ENCODE data around the gene MLX.

DNA sequence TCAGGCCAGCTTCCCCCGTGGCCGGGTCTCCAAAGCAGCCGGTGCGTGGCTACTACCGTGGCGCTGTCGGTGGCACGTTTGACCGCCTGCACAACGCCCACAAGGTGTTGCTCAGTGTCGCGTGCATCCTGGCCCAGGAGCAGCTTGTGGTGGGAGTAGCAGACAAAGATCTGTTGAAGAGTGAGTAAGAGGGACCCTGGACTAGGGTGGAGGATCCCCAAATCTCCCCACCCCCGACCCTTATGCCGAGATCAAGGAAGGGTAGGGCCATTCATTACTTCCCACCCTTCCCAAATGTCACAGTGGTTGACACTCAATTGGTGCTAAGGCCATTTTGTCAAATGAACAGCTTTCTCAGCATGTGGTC lies 3.8 kb upstream of the MLX start:
- TF ChIP-seq, protein P1, sequence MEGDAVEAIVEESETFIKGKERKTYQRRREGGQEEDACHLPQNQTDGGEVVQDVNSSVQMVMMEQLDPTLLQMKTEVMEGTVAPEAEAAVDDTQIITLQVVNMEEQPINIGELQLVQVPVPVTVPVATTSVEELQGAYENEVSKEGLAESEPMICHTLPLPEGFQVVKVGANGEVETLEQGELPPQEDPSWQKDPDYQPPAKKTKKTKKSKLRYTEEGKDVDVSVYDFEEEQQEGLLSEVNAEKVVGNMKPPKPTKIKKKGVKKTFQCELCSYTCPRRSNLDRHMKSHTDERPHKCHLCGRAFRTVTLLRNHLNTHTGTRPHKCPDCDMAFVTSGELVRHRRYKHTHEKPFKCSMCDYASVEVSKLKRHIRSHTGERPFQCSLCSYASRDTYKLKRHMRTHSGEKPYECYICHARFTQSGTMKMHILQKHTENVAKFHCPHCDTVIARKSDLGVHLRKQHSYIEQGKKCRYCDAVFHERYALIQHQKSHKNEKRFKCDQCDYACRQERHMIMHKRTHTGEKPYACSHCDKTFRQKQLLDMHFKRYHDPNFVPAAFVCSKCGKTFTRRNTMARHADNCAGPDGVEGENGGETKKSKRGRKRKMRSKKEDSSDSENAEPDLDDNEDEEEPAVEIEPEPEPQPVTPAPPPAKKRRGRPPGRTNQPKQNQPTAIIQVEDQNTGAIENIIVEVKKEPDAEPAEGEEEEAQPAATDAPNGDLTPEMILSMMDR (conservative IDR thresholded peaks at IDR 0.05 in 1 of 2, IDR thresholded peaks at IDR 0.05 in 1 of 2; ENCODE audit: extremely low read depth in 1 of 2, insufficient read depth in 1 of 2, low read depth in 1 of 2, low read length in 2 of 2): no peak
- TF ChIP-seq EZH2 (IDR thresholded peaks at IDR 0.05; ENCODE audit: borderline replicate concordance, low read length): no peak

All from mammary epithelial cell (primary cell).